Natural killer cell (primary cell): ENCODE measurements around the gene THSD7B. TPM values are rescaled to one million over a fixed set of nuclear protein-coding genes. Genes with fewer than 3 reads are reported as not detected.

Source experiments
- ATAC-seq, 3 donors: fragments of 150-1000 bp in 2 of 3; fragments of 200-7000 bp in 1 of 3; cut with Tn5 transposase; 1 replicate in 1 of 3; 2 replicates in 2 of 3; pipeline ENCODE4 v1.10.0; 2021; ENCODE audit warnings: mild to moderate bottlenecking in 2 of 3, moderate library complexity in 2 of 3
- DNase-seq, 2 donors: peaks; one replicate each; pipeline versions ENCODE4 v3.0.0 to v3.0.0-alpha.2; 2013 to 2021; ENCODE audit warnings: mixed read lengths in 1 of 2
- H3K27ac ChIP-seq: one replicate; pipeline ENCODE4 v1.5.1; 2013; ENCODE audit warnings: mild to moderate bottlenecking, low read length
- H3K27me3 ChIP-seq: one replicate; pipeline ENCODE4 v1.6.1; 2013; ENCODE audit warnings: low read length; ENCODE audit not compliant: control insufficient read depth, insufficient read depth
- H3K36me3 ChIP-seq: one replicate; pipeline ENCODE4 v1.6.1; 2013; ENCODE audit warnings: low read length; ENCODE audit not compliant: control insufficient read depth, insufficient read depth
- H3K4me1 ChIP-seq: one replicate; pipeline ENCODE4 v1.6.1; 2013; ENCODE audit warnings: low read length; ENCODE audit not compliant: control insufficient read depth, insufficient read depth
- H3K4me3 ChIP-seq: one replicate; pipeline ENCODE4 v1.5.1; 2013; ENCODE audit warnings: low read length
- H3K9me3 ChIP-seq: one replicate; pipeline ENCODE4 v1.6.1; 2013; ENCODE audit warnings: low read length; ENCODE audit not compliant: control insufficient read depth, insufficient read depth
- H3K27ac Mint-ChIP-seq, 2 donors: one replicate each; pipeline ENCODE4 v1.8.0; 2022; ENCODE audit warnings: mild to moderate bottlenecking in 2 of 2, mixed read lengths in 2 of 2, moderate library complexity in 1 of 2
- H3K27me3 Mint-ChIP-seq, 2 donors: one replicate each; pipeline ENCODE4 v1.8.0; 2022; ENCODE audit warnings: low read depth in 2 of 2, mixed read lengths in 2 of 2
- H3K36me3 Mint-ChIP-seq: one replicate; pipeline ENCODE4 v1.8.0; 2022; ENCODE audit warnings: mixed read lengths
- H3K4me1 Mint-ChIP-seq, 2 donors: one replicate each; pipeline ENCODE4 v1.8.0; 2022; ENCODE audit warnings: mixed read lengths in 2 of 2
- H3K4me3 Mint-ChIP-seq: one replicate; pipeline ENCODE4 v1.8.0; 2022; ENCODE audit warnings: mild to moderate bottlenecking, moderate library complexity, mixed read lengths
- H3K9me3 Mint-ChIP-seq, 2 donors: one replicate each; pipeline ENCODE4 v1.8.0; 2022; ENCODE audit warnings: mixed read lengths in 2 of 2
- CTCF ChIP-seq: fragments of 200-600 bp; IDR thresholded peaks from one replicate; pipeline ENCODE4 v1.8.0; 2022; ENCODE audit warnings: antibody characterized with exemption
- WGBS: methylation state at CpG from one replicate; pipeline ENCODE4 v1.1.7; 2013; ENCODE audit warnings: missing lambda C conversion rate; ENCODE audit not compliant: insufficient coverage; 5-methylcytosine and 5-hydroxymethylcytosine counted together
- intact Hi-C: fragments of 100-400 bp; cut with micrococcal nuclease; formaldehyde crosslinking; loops from one replicate; pipeline ENCODE4 v1.14.2; 2022
- total RNA-seq, 4 donors: library from RNA; stranded (reverse); fragments of 120-200 nt in 1 of 4; gene quantifications; one replicate each; pipeline versions ENCODE4 v1.2.3 to v1.2.4, GENCODE V29; 2013 to 2022

THSD7B gene
- total RNA-seq, 3 donors from 2014 or later (not counting 1 experiment from before 2014, with no cell fraction given): not detected

DNA sequence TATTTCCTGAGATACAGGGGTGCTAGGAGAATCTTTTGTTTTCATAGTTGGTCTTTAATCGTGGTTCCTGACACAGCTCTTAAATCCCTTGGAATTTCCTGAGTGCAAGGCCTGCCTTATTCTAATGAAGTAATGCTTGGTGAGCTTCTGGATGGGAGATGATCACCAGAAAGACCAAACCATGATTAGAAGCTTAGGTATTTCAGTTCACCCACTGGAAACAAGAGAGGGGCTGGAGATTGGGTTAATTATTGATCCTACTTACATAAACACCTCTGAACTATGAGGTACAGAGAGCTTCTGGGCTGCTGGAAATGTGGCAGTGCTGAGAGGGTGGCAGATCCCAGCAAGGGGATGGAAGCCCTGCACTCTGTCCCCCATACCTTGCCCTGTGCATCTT, 406.8 kb downstream of the THSD7B start:
- intact Hi-C loops: no loop called here
- H3K27ac Mint-ChIP-seq: no peak overlapping the region
- no peak overlapping the region for H3K4me3 Mint-ChIP-seq
- DNase-seq: no peak
- no peaks in the 10 kb centered on the region for H3K9me3 ChIP-seq
- H3K27ac ChIP-seq: no peak overlapping the region
- no peak for TF ChIP-seq CTCF
- H3K4me3 ChIP-seq: no peak overlapping the region
- no peaks in the 10 kb centered on the region for H3K27me3 ChIP-seq
- H3K36me3 ChIP-seq: no peaks in the 10 kb centered on the region
- no peaks in the 10 kb centered on the region for H3K27me3 Mint-ChIP-seq
- H3K9me3 Mint-ChIP-seq: peaks cover 2 to 15% of the 10 kb centered on the region in 2 donors
- no peaks in the 10 kb centered on the region for H3K4me1 Mint-ChIP-seq
- no peaks in the 10 kb centered on the region for H3K36me3 Mint-ChIP-seq
- H3K4me1 ChIP-seq: no peaks in the 10 kb centered on the region
- WGBS: 0% methylated on average over 1 of the region's 1 CpG
- ATAC-seq: no peak

- Mint-ChIP-seq H3K36me3 (no peaks in the 10 kb centered on the region), H3K27me3 (no peaks in the 10 kb centered on the region)
- WGBS: 41% methylated on average over 3 of the region's 3 CpGs
These were observed 408.1 kb downstream of the THSD7B start for GRCh38 chr2:137173463-137173862.

DNA sequence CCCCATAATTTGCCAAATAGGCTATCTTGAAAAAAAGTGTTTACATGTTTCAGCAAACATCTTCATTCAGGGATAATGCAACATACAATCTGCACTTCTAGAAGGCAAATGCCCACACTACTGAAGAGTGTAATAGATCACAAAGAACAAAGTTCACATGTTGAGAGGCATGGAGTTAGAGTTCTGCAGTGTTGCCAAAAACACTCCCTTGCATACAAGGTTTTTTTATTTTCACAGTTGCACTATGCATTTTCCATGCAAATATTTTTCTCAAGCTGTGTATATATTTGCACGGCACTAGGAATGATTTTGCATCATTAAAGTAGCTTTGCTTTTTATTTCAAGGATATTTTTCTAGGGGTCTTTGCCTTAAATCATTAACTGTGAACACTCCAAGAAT, 409.9 kb downstream of the THSD7B start:
- Mint-ChIP-seq H3K9me3 (peaks cover 2 to 7% of the 10 kb centered on the region in 2 donors), H3K4me1 (no peaks in the 10 kb centered on the region), H3K36me3 (no peaks in the 10 kb centered on the region), H3K27ac (no peak overlapping the region), H3K4me3 (no peak overlapping the region), H3K27me3 (no peaks in the 10 kb centered on the region)
- Histone ChIP-seq H3K27me3 (no peaks in the 10 kb centered on the region), H3K36me3 (no peaks in the 10 kb centered on the region), H3K4me1 (no peaks in the 10 kb centered on the region), H3K9me3 (no peaks in the 10 kb centered on the region), H3K4me3 (no peak overlapping the region), H3K27ac (no peak overlapping the region)
- DNase-seq (no peak), ATAC-seq (no peak)
- no CpG with 5 or more reads among the region's 1 CpG for WGBS
- intact Hi-C loops: no loop called here
- TF ChIP-seq CTCF: no peak

More at GRCh38 chr2:137173463-137173862, 408.1 kb downstream of the THSD7B start:
- peaks cover 2 to 6% of the 10 kb centered on the region in 2 donors for H3K9me3 Mint-ChIP-seq
- H3K4me3 Mint-ChIP-seq: no peak overlapping the region
- TF ChIP-seq CTCF: no peak
- DNase-seq (no peak), ATAC-seq (no peak)
- Histone ChIP-seq H3K27me3 (no peaks in the 10 kb centered on the region), H3K4me3 (no peak overlapping the region), H3K9me3 (no peaks in the 10 kb centered on the region), H3K4me1 (no peaks in the 10 kb centered on the region), H3K27ac (no peak overlapping the region), H3K36me3 (no peaks in the 10 kb centered on the region)
- H3K27ac Mint-ChIP-seq: no peak overlapping the region
- no peaks in the 10 kb centered on the region for H3K4me1 Mint-ChIP-seq
- intact Hi-C loops: no loop called here

DNA sequence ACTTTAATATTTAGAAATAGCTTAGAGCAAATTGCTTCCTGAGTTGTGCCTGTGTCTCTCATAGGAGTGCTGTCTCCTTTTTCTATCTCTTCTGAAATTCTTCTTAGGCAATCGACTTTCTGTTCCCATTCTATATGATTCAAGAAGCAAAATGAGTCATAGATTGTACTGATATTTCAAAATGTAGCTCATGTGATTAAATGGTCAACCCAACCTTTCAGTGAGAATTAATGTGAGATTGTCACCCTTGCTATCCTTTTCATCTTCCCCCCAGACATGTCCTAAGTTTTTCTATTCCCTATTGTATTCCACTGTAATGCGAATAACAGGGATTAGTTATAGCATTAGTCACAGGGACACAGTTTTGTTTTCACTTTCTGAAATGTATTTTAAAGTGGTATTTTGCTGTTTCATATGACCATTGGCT, 413.6 kb downstream of the THSD7B start:
- Mint-ChIP-seq H3K4me3 (no peak overlapping the region), H3K4me1 (no peaks in the 10 kb centered on the region), H3K36me3 (no peaks in the 10 kb centered on the region), H3K27me3 (no peaks in the 10 kb centered on the region), H3K27ac (no peak overlapping the region), H3K9me3 (peaks cover 2 to 6% of the 10 kb centered on the region in 2 donors)
- Histone ChIP-seq H3K27ac (no peak overlapping the region), H3K27me3 (no peaks in the 10 kb centered on the region), H3K4me1 (no peaks in the 10 kb centered on the region), H3K36me3 (no peaks in the 10 kb centered on the region), H3K4me3 (no peak overlapping the region), H3K9me3 (no peaks in the 10 kb centered on the region)
- TF ChIP-seq CTCF: no peak
- DNase-seq: no peak
- no peak for ATAC-seq
- no CpG with 5 or more reads among the region's 2 CpGs for WGBS
- intact Hi-C loops: no loop called here
